NCI-H1436 treated with DMSO at 0.1 percent for 48 hours (cell line): ENCODE results near the gene SLC39A3.

ENCODE experiments used
- DNase-seq: peaks from one replicate; lab custom pipeline; 2025; lab: John Stamatoyannopoulos, UW

The SLC39A3 gene

DNA sequence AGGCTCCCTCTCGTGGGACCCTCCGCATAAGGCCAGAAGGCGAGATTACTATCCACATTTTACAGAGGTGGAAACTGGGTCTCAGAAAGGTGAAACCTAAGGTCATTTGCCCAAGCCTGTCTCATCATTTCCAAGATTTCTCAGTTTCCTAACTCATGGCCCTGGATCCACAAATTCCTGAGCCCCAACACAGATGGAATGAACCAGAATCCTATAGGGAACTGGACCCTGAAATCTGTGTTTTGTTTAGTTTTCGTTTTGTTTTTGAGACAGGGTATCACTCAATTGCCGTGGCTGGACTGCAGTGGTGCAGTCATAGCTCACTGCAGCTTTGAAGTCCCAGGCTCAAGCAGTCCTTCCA lies 36.8 kb downstream of the SLC39A3 start:
- no peak for DNase-seq

DNA sequence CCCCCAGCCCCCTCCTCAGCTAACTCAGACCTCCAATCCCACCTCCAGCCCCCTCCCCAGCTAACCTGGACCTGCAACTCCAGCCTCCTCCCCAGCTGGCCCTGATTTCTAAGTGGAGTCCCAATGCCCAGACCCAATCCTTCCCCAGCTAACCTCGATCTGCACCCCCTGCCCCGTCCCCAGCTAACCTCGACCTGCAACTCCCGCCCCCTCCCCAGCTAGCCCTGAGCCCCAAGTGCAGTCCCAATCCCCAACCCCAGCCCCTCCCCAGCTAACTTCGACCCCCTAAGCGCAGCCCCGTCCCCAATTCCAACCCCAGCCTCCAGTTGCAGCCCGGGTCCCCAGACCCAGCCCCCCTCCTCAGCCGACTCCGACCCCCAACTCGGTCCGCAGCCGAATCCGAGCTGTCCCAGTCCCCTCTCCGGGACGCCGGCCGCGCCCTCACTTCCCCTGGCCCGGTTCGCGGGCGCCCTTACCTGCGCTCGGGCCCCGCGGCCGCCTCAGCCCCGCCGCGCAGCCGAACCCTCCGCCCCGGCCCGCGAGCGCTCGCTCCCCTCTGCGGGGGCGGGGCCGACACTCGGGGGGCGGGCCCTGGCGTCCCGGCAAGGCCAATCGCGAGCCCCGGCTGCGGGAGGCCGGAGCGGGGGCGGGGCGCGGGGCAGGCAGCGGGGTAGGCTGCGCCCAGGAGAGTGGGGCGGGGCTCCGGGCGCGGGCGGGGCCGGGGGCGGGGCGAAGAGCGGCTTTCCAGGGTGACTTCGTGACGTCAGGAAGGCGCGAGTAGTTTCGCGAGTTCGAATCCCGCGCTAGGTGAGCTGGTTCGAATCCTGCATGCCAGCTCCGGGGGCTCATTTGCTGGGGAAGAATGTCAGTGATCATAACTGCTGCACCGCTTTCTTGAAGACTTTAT lies 37.4 kb downstream of the SLC39A3 start, which contains the start of gene GNG7:
Gene GNG7, minus strand, starts transcription at position 525 of the 907 bp plus-strand sequence. CDS start 182,006 bp downstream, outside the sequence.
- peak; percentile 17 for DNase-seq

DNA sequence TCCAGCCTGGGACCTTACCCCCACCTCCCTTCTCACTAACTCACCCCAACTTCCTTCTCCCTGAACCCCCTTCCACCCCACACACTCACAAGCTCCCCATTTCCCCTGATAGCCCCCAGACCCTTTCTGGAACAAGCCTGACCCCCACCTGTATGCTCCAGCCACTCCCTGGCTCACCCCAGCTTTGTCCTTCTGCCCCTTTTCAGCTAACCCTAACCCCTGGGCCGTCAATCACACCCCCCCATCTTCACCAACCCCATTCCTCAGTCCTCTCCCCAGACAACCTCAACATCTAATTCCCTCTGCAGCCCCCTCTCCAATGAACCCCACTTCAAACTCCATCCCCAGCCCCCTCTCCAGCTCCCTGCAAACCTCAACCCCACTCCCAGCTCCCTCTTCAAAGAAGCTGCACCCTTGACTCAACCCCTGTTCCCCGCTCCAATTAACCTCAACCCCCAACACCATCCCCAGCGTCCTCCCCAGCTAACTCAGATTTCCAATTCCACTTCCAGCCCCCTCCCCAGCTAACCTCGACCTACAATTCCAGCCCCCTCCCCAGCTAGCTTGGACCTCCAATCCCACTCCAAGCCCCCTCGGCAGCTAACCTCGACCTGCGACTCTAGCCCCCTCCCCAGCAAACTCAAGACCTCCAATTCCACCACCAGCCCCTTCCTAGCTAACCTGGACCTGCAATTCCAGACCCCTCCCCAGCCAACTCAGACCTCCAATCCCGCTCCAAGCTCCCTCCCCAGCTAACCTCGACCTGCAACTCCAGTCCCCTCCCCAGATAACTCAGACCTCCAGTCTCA lies 38.3 kb downstream of the SLC39A3 start:
- no peak for DNase-seq

DNA sequence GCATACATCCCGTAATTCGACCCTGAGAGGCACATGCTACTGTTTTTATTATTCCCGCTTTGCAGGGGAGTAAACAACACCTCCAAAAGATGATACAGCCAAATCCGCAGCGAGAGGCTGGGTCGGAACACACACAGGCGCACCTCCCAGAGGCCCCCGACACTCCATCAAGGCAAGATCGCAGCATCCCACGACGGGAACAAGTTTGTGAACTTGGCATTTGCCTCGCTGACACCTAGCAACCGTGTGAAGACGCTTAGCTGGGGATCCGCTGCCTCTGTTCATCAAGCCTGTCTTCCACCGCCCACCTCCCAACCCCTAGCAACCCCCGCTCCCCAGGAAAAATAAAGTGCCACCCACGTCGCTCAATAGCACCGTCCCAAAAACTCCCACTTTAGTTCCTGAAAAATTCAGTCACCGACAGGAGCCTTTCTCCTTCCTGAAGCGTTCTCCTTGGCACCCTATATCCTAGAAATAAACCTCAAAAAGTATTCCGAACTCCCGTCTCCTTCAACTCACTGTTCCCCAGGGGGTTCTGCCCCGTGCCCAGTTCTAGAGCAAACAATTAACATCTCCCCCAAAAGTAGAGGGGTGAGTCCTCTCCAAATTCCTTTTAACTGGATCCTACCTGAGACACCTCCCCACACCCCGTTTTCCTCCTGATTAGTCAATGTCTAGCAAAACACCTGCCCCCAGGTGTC lies 39.0 kb downstream of the SLC39A3 start:
- DNase-seq = no peak

DNA sequence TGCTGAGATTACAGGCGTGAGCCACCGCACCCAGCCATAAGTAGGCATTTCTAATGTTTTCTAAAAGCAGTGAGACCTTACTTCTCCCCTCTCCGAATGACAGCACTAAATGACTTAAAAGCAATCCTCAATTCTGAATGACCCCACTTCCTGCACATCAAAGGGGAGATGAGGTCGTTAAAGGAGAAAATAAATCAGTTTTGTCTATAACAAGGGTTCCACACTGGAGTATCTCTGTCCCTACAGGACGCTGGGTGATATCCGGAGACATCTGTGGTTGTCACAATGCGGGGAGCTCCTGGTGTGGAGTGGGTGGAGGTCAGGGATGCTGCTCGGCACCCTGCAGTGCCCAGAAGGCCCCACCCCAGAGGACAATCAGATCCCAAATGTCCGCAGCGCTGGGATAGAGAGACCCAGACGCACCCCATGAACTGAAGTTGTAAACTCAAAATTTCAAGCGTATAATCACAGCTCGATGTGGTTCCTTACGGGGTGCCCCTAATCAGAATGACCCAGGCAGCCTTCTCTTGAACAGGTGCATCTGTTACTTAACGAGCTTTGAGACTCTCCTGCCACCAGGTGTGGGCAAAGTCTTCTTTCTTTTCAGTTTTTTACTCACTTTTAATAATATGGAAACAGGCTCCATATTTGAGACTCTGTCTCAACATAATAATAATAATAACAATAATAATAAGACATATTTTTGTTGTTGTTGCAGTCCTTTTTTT lies 40.2 kb downstream of the SLC39A3 start:
- no peak for DNase-seq

DNA sequence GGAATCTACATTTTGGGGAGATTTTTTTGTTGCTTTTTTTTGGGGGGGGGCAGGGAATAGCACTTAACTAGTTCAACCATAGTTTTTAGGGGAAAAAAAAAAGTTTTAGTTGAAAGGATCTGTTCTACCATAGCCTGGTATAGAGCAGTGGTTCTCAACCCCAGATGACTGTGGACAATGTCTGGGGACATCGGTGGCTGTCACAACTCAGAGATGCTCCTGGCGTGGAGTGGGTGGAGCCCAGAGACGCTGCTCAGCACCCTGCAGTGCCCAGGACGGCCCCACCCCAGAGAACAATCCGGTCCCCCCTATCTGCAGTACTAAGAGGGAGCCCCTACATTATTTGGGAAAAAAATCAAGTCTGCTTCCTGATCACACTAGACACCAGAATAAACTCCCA lies 45.6 kb downstream of the SLC39A3 start:
- no peak for DNase-seq

DNA sequence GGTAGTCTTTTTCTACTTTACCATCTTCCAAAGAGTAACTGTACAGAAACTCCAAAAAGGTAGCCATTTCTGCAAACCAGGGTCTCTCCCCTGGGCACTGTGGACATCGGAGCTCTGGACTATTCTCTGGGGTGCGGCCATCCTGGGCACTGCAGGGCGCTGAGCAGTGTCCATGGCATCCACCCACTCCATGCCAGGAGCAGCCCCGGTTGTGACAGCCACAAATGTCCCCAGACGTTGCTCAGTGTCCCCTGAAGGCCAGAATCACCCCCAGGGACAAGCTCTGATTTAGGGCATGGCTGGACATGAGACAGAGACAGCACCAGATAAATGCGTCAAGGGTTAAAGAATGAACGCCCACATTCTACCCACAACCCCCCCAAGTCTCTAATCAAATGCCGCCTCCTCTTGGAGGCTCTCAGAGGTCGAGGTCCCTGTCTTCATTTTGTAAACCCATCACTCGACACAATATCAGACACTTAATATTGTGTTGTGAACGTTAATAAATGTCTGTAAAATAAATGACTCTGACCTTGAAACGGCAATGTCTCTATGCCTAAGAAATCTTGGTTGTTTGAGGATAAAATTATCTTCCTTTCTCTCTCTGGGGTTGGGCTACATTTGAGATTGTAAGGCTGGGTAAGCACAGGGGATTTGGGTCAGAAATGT lies 46.2 kb downstream of the SLC39A3 start:
- DNase-seq = no peak

DNA sequence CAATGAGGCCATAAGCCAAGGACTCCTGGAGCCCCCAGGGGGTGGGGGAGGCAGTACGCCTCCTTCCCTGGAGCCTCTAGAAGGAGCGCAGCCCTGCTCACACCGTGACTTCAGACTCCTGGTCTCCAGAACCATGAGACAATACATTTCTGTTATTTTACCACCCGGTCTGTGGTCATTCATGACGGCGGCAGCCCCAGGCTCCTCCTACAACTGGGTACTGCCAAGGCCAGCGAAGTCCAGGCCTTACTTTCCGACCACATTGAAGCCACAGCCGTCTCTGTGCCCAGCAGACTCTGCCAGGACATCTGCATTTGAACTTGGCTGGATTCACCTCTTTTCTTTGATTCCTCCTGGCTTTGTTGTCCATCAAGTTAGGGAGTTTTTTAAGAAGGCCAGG lies 47.9 kb downstream of the SLC39A3 start:
- DNase-seq = no peak

DNA sequence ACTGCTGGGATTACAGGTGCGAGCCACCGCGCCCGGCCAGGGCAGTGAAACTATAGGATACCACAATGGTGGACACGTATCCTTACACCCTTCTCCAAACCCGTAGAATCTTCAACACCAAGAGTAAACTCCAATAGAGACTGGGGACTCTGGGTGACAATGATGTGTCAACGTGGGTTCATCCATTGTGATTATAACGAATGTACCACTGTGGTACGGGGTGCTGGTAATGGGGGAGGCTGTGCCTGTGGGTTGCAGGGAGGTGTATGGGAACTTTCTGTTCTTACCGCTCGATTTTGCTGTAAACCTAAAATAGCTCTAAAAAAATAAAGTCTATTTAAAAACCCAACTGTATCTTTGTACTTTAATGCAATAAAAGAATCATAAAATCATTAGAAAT lies 49.0 kb downstream of the SLC39A3 start:
- DNase-seq = no peak

DNA sequence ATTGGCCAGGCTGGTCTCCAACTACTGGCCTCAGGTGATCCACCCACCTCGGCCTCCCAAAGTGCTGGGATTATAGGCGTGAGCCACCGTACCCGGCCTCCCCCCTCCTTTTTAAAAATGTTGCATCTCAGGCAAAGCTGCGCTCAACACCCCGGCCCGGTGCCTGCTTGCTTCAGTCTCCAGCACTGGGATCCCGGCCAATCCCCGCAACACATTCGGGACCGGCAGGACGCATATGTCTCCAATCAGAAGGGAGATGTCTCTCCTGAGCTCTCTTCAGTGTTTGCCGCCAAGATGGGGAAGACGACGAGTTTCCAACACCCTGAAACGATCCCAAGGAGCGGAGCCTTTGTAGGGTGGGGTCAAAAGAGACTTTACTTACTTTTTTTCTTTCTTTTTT lies 53.5 kb downstream of the SLC39A3 start:
- DNase-seq = no peak

DNA sequence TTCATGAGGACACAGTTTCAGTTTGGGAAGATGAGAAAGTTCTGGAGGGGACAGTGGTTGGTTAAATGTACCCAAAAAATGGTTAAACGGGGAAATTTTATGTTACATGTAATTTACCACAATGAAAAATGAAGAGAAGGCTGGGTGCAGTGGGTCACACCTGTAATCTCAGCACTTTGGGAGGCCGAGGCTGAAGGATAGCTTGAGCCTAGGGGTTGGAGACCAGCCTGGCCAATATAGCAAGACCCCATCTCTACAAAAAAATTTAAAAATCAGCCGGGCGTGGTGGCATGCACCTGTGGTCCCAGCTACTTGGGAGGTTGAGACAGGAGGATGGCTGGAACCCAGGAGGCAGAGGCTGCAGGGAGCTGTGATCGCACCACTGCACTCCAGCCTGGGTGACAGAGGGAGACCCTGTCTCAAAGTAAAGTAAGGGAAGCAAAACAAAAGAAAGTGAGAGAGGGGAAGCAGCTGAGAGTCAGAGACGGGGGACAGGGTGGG lies 54.6 kb downstream of the SLC39A3 start:
- no peak for DNase-seq

DNA sequence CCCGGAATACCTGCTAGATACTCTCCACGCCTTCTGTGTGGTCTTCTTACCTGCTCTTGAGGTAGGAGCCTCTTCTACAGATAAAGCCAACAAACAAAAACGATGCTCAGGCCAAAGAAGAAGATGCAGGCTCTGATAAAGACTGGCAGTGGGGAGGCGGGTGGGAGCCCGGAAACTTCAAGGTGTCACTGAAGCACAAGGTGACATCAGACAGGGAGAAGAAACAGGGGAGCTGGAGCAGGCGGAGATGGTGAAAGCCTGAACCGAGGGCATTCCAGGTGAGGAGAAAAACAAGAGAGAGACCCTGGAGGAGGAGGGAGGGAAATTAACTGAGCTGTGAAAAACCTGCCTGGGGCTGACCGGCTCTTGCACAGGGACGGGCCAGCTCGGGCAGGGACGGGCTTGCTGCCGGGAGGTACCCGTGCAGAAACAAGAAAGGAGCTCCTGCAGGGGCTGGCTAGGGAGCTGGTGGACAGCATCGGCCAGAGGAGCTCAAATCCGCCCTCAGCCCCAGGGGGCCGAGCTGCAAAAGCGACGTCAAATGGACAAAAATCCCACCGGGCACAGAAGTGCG lies 56.3 kb downstream of the SLC39A3 start:
- no peak for DNase-seq
